ENCODE data around the gene TRAF2.
"Not testable (repeated sequence)": the region's sequence is repeated elsewhere in the genome, so short reads cannot be mapped to it uniquely, and the experiment has no call there.

TRAF2 gene

GRCh38 chr9:136885950-136886578 lies at the start of gene TRAF2:
Gene TRAF2 (plus strand): TSS chr9:136886516. CDS start chr9:136898741, 12,225 bp downstream.
- DNase-seq, result peak; percentile 83

- no peak for DNase-seq
These were observed 49.0 kb upstream of the TRAF2 start for GRCh38 chr9:136837146-136837855.

- DNase-seq, result not testable (repeated sequence)
These were observed 48.4 kb upstream of the TRAF2 start for GRCh38 chr9:136837856-136838277.

- DNase-seq, result no peak
These were observed 47.7 kb upstream of the TRAF2 start for GRCh38 chr9:136838314-136839228.

GRCh38 chr9:136839229-136840139 lies 46.8 kb upstream of the TRAF2 start:
- DNase-seq, result no peak

GRCh38 chr9:136840140-136840876 lies 46.0 kb upstream of the TRAF2 start:
- no peak for DNase-seq

- DNase-seq, result no peak
These were observed 45.3 kb upstream of the TRAF2 start for GRCh38 chr9:136840877-136841645.

GRCh38 chr9:136841646-136842379 lies 44.5 kb upstream of the TRAF2 start:
- not testable (repeated sequence) for DNase-seq

- DNase-seq, result not testable (repeated sequence)
These were observed 43.9 kb upstream of the TRAF2 start, which contains the start of gene AJM1 for GRCh38 chr9:136842380-136842948. Gene AJM1 (plus strand): TSS chr9:136842478. CDS start chr9:136844415, 1,937 bp downstream.

GRCh38 chr9:136843159-136843800 lies 43.0 kb upstream of the TRAF2 start:
- DNase-seq, result not testable (repeated sequence)

GRCh38 chr9:136843801-136844740 lies 42.2 kb upstream of the TRAF2 start:
- DNase-seq, result not testable (repeated sequence)

GRCh38 chr9:136844761-136845464 lies 41.4 kb upstream of the TRAF2 start:
- DNase-seq, result no peak

- no peak for DNase-seq
These were observed 40.7 kb upstream of the TRAF2 start for GRCh38 chr9:136845465-136846260.

- no peak for DNase-seq
These were observed 39.8 kb upstream of the TRAF2 start for GRCh38 chr9:136846376-136847087.

- no peak for DNase-seq
These were observed 39.1 kb upstream of the TRAF2 start for GRCh38 chr9:136847088-136847825.

All from NCI-H1436 treated with DMSO at 0.1 percent for 48 hours (cell line).